Endometrium (tissue), 2 donors: ENCODE measurements around the gene PIP5KL1.

Experiments
- FAIRE-seq: peaks from 2 replicates; lab custom pipeline; 2012; peaks lifted over from hg19 to GRCh38; lab: Jason Lieb, UNC
- donor health status: control.
- donor health status: control.

Gene PIP5KL1

DNA sequence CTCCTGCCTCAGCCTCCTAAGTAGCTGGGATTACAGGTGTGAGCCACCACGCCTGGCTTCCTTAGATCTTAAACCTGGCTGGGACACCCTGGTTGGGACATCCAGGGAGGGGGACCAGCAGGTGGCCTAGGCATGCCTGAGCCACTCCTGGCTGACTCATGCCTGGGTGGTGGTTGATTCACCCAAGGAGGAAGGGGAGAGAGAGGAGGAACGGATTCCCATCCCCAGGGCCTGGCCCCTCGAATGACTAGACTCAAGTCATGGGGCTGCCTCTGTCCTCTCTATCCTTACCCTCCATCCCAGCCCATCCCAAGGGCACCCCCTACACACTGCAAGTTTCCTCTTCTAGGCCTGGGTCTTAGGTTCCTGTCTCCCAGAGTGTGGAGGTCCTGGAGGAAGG lies 37.5 kb upstream of the PIP5KL1 start:
- FAIRE-seq = no peak

DNA sequence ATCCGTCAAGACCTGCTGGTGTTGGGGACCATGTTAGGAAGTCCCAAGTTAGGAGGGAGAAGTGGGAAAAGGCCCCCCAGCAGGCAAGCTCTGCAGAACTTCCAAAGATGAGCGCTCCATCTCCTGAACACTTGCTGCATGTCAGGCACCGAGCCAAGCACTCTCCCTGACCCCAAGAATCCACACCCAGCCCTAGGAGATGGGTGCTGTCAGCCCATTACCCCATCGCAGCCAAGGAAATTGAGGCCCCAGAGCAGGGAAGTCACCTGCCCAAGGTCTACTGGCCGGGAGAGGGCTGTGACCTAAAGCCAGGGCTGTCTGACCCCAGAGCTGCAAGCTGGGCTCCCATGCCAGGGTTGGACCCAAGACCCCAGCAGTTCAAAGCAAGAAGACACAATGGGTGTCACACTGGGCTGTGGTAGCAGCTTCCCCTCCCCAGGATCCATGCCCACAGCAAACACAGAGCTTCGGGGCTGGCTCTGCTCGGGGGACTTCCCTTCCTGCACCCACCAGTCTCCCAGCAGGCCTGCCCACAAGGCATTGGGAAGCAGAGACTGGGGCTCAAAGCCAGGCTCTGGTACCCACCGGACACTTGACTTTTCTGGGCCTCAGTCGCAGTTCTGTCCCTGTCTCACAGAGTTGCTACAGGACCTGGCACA lies 36.7 kb upstream of the PIP5KL1 start:
- FAIRE-seq = no peak

DNA sequence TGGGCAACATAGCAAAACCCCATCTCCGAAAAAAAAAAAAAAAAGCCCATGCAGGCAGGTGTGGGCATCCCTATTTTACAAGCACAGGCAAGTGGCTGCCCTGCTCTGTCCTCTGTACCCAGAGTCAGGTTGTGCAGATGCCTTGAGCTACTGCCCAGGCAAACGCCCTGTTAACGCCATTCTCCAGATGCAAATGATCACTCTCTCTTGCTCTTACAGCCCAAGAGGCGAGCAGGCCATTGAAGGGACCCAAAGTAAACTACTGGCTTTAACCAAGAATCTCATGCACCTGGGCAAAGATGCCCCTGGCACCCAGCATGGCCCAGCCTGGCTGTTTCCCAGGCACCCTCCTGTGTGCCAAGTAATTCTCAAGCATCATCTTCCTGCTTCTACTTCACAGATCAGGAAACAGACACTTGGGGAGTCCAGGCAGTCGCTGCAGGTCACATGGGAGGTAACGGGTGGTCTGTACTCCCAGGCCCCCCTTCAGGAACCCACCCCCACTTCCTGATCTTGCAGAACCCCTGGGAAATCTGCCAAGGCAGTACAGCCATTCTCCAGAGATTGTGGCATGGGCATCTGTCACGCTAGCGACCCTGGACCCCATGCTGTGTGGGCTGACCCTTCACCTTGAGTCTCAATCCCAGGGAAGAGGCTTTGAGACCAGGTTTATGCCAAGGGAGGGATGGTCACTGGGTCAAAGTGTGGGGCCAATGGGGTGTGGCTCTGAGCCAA lies 36.0 kb upstream of the PIP5KL1 start:
- no peak for FAIRE-seq

DNA sequence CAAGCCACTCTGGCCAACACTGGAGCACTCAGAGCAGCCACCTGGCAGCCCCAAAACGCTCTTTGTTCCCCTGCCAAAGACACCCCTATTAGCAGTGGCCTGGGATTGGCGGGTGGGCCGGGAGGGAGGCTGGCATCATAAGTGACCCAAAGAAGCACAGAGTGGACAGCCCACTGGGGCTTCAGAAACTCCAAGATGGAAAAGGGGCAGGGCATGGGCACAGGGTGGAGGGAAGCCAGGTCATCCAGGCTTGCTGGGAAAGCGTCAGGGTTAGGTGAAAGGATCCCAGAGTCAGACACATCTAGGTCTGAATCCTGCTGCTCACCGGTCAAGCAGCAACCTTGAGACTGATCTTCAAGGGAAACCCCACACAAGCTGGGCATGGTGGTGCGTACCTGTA lies 35.4 kb upstream of the PIP5KL1 start:
- FAIRE-seq = no peak

DNA sequence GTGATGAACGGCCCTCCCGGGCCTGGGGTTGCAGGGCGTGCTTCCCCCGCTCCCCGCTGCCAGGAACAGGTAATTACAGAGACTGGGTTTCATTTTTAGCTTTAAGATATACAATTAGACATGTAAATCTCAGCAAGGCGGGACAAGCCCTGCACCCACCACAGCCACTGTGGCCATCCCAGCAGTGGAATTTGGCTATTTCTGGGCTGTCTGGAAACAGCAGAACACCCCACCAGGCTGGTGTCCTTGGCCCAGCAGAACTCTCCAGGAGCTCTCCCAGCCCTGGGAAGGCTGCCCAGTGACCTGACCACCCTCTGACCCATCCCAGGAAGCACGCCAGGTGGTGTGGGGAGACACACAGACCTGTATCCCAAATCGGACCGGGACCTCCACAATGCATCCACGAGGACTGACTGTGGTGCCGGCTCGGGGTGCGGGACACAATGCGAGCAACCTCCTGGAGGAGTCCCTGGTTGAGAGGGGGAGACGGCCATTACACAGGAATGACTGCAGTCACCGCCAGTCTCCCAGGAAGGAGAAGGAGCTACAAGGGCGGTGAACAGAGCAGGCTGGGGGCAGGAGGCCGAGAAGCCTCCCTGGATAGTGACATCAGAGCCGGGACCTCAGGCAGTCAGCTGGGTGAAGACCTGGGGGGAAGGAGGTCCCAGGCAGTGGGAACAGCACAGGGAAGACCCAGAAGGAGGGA lies 32.9 kb upstream of the PIP5KL1 start:
- no peak for FAIRE-seq

DNA sequence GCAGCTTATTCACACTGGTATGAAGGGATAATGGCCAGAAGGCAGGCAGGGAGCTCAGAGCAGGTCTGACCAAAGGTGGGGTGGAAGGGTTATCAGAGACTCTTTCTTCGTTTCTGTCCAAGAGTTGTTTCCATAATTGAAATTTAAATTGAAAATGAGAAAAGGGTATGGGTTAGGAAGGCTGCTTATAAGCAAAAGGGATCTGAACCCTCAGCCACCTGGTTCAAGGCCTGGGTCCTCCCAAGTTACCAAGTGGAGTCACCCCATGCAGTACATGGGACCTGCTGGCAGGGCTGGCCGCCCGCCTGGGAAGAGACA lies 32.4 kb upstream of the PIP5KL1 start:
- FAIRE-seq = no peak

DNA sequence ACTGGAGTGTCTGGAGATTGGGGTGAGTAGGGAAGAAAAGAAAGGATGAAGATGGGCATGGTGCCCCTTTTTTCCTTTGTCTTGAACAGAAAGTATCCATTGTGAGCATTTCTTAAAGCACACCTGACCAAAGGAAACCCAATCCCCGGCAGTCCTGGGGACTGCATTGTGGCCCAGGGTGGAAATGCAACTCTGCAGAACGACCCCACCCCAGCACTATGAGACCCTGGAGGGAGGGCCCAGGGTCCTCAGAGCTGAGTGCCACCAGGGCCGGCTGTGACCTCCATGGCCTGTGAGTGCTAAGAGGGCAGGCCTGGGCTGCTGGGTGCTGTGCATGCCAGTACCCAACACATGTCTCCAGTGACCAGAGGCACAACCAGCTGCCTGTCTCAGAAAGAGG lies 31.7 kb upstream of the PIP5KL1 start:
- no peak for FAIRE-seq

DNA sequence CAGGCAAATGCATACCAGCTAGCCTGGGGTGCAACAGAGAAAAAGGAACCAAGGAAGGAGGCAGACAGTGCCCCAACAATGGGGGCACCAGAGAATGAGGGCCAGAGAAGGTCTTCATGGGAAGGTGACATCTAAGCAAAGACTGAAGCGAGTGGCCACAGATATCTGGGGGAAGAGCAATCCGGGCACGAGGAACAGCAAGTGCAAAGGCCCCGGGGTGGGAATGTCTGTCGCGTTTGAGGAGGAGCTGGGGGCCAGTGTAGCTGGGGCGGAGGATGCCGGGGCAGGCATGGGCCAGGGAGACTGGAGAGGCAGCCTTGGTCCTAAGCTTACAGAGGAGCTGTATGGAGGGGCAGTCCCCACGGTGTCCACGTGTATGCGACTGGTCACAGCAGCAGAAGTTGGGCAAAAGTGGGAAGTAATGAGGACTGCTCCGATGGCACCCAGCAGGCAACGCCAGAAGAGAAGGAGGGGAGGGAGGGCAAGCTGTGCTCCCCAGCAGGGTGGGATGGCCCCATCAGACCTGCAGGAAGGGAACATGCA lies 31.1 kb upstream of the PIP5KL1 start:
- FAIRE-seq = no peak

DNA sequence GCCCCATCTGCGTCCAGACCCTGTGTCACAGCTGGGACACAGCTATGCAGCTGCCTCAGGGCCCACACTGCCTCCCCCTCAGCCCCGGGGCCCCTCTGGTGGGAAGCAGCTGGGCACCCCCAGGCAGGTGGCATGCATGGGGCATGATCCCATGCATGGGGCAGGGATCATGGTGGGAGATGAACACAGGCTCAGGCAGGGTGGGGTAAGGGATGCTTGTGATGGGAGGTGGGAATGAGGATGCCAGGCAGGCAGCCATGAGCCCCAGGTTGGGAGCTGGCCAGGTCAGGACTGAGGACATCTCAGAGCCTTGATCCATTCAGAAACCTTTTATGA lies 30.5 kb upstream of the PIP5KL1 start:
- no peak for FAIRE-seq

DNA sequence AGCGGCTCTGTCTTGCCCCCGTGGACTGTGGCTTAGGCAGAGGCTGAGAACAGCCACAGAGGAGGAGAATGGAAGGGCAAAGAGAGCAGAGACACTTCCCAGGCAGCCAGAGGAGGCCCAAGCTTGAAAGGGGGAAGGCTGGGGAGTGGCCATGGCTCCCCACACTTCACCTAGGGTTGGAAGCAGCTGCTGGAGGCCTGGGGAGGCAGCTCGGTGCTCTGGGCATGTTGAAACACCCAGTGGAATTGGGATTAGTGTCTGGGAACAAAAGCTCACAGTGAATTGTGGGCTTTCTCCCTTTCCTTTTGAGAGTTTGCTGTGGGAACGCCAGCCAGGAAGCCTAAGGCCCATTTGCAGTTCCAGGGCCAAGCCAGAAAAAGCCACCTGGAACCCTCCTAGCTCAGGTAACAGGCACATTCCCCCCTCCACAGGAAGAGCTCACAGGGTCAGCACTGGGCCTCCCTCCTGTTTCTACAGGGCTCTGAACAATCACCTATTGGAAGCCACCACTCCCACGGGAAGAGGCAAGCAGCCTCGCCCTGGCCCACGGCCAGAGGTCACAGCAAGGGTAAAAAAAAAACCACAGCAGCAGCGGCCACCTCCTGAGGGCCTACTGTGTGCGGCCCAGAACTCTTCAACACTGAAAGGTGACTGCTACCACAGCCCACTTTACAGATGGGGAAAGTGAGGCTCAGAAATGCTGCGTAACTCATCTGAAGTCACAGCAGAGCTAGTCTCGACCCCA lies 30.0 kb upstream of the PIP5KL1 start:
- FAIRE-seq = no peak

DNA sequence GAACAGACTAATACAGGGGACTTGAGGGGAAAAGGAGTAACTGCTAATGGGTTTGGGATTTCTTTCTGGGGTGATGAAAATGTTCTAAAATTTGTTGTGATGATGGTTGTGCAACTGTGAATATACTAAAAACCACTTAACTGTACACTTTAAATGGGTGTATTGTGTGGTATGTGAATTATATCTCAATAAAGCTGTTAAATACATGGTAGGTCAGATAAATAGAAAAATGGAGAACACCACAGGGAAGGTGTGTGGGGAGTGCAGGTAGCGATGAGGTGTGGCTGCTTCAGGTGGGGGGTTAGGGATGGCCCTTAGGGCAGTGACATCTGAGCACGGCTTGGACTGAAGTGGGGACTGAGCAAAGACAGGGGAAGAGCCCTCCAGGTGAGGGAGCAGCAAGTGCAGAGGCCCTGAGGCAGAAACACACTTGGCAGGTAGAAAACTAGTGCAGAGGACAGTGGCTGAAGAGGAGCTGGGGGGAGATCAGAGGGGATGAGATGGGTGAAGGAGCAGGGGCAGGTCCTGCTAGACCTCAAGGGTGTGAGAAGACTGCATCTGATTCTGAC lies 29.3 kb upstream of the PIP5KL1 start:
- FAIRE-seq = no peak

DNA sequence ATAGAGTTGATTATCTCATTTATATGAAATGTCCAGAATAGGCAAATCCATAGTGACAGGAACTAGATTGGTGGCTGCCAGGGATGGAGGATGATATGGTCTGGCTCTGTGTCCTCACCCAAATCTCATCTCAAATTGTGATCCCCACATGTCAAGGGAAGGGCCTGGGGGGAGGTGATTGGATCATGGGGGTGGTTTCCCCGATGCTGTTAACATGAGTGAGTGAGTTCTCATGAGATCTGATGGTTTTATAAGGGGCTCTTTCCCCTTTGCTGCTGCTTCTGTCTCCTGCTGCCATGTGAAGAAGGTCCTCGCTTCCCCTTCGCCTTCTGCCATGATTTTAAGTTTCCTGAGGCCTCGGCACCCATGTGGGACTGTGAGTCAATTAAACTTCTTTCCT lies 28.8 kb upstream of the PIP5KL1 start:
- no peak for FAIRE-seq

DNA sequence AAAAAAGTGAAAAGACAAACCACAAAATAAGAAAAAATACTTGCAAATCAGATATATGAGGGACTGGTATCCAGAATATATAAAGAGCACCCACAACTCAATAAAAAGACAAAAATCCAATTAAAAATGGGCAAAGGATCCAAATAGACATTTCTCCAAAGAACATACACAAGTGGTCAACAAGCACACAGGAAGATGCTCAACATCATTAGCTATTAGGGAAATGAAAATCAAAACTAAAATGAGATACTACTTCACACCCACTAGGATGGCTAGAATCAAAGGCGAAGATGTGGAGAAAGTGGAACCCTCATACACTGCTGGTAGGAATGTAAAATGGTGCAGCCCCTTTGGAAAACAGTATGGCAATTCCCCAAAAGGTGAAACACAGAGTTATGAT lies 28.2 kb upstream of the PIP5KL1 start:
- no peak for FAIRE-seq

DNA sequence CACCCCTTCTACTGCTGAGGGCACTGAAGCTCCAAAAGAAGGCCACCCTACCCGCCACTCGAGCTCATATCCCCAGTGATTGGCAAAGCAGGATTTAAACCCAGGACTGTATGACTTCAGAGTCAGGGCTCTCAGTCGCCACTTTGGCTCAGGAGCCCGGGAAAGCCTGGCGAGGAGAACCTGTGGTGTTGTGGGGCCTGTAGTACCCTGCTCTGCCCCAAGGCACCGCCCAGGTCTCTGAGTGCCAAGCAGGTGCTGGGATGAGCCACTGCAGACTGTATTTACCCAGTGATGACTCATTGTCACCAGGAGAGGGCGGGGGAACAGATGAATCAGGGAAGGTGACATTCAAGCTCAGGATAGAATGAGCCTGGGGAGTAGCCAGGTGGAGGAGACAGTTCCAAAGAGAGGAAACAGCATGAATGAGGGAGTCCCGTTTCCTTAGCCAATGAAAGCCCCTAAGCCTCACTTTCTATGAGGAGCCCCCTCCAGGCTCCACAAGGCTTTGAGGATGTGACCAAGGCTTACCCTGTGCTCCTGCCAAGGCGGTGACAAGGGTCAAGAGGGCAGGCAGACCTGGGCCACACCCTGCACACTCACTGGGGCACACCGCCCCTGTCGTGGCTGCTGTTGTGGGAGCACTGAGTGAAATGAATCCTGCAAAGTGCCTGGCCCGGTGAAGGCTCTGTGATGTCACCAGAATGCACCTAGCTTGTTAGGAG lies 24.9 kb upstream of the PIP5KL1 start:
- FAIRE-seq = no peak

DNA sequence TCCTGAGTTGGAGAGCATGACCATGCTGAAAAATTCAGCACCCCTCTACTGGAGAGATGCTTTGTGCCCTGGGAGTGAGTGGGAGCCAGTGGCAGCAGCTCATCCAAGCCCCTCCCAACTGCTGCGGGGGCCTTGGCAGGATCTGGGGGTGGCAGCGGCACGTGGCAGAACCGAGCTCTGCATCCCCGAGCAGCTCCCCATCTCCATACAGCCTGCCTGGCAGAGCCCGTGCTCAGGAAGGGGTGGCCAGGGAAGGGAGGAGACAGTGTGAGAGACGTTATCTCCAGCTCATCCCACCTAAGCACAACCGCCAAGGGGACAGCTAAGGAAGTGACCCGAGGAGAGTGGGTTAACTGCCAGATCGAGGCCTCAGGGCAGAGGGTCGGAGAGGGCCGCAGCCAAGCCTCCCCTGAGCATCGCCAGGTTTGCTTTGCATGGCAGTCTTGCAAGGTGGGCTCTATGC lies 24.3 kb upstream of the PIP5KL1 start:
- FAIRE-seq = no peak

DNA sequence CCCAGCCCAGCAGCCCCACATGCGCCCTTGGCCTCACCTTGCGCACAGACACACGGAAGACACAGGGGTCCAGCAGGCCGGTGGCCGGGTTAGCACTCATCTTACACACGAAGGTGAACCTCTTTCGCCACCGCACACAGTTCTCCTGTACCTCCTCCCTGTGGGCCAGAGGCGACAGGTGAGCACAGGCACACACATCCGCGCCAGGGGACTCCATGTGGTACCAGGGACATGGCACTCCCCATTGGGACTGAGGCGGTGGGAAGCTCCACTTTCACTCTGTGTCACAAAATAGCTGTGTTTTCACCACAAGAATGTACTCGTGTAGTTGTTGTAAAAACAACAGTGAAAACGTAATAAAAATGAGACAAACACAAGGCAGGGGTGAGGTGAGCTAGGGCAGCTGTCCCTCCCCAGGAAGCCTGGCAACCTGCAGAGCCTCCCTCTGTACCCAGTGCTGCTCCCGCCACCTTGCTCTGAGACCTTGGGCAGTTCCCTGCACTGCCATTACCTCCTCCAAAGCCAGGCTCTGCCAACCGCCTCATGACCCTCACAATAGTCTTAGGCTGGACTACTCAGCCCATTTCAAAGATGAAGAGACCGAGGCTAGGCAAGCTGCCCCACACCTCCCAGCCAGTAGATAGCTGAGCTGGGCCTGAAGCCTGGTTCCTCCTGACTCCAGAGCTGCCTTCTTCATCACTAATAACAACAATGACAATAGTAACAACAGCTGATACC lies 23.4 kb upstream of the PIP5KL1 start:
- FAIRE-seq = no peak

DNA sequence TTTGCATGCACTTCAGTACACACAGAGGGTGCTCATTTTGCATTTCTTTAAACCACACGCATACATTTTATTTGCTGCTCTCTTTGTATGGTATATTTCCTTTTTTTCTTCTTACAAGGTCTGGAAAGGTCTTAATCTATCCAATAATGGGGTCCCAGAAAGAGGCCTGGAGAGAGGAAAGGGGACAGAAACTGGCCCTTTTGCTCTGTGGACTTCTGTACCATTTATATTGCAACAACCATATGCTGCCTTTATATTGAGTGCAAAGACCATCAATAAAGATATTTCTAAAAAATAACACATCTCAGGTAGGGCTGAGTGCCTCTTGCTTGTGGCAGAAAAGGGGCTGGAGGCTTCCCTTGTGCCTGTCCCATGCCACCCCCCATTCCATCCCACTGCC lies 22.6 kb upstream of the PIP5KL1 start:
- FAIRE-seq = no peak

DNA sequence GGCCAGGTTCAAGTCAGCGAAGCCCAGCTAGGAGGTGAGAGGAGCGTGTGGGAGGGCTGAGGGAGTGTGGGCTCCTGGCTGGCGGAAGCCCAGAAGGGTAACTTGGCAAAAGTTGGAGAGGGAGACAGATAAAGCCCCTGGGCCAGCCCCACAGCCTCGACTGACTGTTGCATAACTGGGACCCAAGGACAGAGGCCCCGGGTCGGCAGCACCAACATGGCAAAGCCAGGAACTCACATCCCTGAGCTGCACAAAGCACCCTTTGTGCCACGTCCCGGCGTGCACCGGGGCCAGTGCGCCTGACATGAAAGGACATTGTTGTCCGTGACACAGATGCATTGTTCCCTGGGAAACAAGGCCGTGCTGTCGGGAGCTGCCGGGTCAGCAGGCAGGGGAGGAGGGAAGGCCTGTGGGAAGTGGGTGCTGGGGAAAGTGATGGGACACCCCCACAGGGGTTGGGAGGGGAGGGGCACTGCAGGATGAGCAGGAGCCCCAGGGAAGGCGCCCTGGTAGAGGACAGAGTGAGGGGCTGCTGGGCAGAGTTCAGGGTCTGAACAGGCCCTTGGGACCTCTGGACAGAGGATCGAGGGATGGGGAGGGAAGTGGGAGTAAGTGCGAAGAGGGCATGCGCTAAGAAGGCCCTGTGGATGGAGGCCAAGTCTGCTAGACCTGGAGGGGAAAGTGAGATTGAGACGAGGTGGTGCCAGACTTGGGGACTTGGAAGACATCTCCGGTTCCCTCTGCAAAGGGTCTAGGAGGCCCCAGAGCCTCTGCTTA lies 20.1 kb upstream of the PIP5KL1 start:
- FAIRE-seq = no peak

DNA sequence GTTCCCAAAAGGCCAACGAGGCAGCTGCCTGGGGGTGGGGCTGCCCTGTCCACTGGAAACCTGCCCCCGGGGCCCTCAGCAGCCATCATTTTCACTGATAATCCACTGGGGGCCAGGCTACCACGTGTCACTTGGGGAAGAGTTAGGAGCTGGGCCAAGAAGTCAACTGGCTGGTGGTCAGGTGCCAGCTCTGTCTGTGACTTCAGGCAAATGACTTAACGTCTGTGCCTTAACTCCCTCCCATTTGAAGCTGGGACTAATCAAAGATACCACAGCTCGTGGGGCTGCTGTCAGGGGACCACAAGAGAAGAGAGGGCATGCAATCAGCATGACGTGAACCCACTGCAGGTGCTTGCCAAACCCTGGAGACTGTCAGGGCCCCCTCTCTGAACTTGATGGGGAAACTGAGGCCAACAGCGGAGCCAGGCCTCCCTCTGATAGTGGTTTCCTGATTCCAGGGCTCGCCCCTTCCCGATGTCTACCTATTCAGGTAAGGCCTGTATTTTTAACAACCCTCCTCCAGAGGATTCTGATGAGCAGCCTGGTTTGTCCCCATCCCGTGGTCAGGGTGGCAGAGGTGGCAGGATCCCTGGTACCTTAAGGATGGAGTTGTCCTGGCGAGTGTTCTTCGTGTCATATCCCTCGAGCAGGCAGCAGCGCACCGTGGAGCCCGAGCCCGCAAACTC lies 19.4 kb upstream of the PIP5KL1 start:
- FAIRE-seq = no peak
